GM21529 (cell line): ENCODE data around the gene HCFC1R1.
A peak's percentile ranks its signal among the peaks of the same experiment; 100 is the strongest.

Source experiments
- ATAC-seq: cut with Tn5 transposase; IDR thresholded peaks from one replicate; pipeline ENCODE4 v1.9.1; 2021; ENCODE audit not compliant: unreplicated experiment

HCFC1R1 gene

DNA sequence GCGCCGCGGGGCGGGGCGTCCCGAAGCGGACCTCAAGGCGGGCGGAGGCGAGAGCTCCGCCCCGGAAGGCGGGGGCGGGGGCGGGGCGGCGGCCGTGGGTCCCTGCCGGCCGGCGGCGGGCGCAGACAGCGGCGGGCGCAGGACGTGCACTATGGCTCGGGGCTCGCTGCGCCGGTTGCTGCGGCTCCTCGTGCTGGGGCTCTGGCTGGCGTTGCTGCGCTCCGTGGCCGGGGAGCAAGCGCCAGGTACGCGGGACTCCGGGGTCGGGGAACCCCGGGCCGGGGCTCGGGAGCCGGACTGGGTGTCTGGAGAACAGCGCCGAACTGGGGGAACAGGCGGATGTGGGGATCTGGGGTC is 3.5 kb downstream of the HCFC1R1 start, which contains the start of gene TNFRSF12A:
TNFRSF12A (plus strand) TSS at position 122 of the 357 bp plus-strand sequence; CDS start at position 152, 30 bp downstream.
- no peak for ATAC-seq

DNA sequence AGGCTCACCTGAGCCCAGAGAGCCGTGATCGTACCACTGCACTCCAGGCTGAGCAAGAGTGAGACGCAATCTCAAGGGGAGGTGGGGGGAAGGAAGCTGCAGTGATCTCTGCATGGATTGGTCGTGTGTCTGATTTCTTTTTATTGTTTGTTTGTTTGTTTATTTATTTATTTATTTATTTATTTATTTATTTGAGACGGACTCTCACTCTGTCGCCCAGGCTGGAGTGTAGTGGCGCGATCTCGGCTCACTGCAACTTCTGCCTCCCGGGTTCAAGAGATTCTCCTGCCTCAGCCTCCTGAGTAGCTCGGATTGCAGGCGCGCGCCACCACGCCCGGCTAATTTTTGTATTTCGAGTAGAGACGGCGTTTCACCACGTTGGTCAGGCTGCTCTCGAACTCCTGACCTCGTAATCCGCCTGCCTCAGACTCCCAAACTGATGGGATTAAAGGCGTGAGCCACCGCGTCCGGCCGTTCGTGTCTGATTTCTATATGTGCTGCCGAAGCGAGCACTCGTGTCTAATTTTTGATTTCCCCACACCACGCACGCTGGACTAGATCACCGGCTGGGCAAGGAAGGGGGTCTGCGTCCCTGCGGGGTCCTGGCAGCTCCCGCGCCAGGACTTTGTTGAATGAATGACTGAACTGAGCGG is 4.0 kb downstream of the HCFC1R1 start:
- ATAC-seq, result no peak

DNA sequence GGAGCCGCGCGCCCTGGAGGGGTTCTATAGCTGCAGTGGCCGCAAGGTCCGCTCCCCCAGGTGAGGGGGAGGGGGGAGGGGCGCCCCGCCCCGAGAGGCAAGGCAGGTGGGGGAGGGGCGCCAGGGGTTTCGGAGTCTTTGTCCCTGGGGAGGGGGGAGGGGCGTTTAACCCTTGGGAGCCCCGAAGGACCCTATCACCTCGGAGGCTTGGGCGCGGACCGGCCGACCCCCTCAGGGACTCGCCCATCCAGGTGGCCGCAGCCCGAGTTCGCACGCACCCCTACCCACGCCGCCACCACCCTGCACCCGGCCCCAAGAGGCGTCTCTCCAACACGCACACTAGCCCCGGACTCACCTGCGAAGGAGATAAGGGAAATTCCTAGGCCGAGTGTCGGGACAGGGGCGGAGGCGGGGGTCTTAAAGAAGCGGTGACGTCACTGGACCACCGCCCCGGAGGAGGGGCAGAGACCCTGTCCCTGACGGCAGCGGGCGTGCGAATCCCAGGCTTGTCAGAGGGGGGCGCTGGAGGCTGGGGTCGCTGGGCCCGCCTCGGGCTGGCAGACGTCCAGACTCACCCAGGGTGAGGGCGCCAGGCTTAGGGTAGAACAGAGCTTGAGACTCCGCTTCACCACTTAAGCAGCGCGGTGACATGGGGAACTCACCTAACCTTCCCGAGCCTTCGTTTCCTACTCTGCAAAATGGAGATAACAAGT is 5.8 kb downstream of the HCFC1R1 start, which contains the start of gene CLDN6:
CLDN6 (minus strand) TSS at position 390 of the 713 bp plus-strand sequence. CDS start 2,162 bp downstream, outside the sequence.
- no peak for ATAC-seq

DNA sequence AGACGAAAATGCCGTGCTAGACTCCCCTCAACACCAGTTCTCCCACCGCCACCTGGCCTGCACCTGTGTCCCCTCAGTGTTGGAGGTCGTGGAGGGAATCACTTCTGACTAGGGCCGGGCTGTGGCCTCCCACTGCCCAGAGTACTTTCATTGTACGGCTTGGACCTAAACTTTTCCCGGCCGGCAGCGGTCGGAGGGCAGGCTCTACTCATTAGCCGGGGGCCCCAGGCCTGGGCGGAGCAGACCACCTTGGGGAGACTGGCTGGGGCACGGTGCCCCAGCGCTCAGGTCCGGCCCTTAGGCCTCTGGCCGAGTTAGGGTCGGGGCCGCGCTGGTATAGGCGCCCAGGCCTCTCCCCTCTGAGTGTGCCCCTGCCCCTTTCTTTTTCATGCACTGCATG is 6.4 kb downstream of the HCFC1R1 start:
- no peak for ATAC-seq

- no peak for ATAC-seq
These were observed 7.7 kb downstream of the HCFC1R1 start for GRCh38 chr16:3015865-3016521.

DNA sequence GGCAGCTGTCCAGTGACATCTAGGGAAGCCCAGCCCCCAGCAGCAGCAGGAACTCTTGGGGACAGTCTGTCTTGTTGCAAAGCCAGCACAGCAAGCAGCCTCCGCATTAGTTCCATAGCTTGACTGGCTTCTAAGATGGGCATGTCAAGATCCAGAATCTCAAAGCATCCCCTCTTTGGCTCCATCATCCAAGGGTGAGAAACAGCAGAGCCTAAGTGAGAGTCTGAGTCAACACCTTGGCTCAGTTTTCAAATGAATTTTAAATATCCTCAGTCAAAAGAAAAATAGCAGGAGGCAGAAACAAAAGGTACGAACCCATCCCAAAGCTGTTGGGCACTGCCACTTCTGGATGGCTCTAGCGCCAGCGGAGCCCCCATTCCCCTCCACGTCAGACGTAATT is 8.8 kb downstream of the HCFC1R1 start:
- ATAC-seq, result no peak

DNA sequence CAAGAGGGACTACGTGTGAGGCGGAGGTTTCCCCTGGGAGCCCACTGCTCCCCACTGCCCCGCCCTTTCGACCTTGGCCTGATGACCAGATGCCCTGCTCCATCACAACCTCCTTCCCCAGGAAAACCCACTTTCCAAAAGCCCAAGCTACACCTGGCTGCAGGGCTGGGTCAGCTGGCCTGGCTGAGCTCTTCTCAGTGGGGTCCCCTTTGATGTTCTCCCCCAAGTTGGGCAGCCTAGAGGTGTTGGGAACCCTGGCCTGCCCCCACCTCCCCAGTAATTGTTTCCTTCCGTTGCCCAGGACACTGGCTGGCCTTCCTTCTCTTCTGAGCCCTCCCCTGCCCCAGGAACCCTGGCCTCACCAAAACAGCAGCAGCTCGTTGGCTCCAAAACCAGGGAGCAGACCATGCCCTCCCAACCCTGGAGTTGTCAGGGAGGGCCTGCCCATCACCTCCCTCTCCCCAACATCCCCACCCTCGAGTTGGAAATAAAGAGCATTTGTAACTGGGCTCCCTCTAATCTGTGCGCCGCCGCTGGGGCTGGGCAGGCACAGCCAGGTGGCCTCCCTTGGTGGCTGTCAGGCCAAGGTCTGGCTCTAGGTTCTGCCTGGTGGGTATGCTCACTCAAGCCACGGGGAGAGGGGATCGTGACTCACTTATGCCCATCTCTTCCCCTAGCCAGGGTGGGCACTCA is 9.6 kb downstream of the HCFC1R1 start:
- no peak for ATAC-seq

- ATAC-seq, result no peak
These were observed 10.2 kb downstream of the HCFC1R1 start for GRCh38 chr16:3013491-3013951.

GRCh38 chr16:3012828-3013420 is 10.8 kb downstream of the HCFC1R1 start, which contains the start of gene CLDN9:
TSS of gene CLDN9 (plus strand) at chr16:3012923. CDS start at chr16:3013363, 440 bp downstream.
- ATAC-seq, result no peak

DNA sequence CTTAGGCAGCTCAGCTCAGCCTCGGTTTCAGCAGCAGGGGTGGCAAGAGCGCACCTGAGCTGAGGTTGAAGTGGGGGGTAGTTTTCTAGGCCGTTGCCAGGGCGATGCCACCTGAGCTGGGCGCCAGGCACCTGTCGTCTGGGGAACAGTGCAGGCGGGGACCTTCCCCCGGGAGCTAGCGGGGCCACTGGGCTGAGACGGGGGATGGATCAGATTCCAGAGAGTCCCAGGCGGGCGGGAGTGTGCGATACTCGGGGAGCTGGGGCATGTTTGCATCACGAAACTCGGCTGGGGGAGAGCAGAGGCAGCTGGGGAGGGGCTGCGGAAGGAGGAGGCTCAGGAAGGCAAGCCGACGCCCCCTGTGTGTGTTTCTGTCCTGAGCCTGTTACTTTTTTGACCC is 11.5 kb downstream of the HCFC1R1 start:
- ATAC-seq, result no peak

DNA sequence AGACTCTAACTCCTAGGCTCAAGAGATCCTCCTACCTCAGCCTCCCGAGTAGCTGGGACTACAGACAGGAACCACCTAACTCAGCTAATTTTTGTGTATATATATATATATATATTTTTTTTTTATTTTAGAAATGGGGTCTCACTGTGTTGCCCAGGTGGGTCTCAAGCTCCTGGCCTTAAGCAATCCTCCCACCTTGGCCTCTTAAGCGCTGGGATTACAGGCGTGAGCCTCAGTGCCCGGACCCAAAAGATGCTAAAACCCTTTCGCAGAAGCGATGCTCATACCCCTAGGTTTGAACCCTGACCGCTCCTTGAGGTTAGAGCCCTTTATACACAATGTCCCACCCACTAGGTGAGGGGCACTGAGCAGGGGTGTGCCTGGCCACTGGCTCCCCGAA is 13.2 kb downstream of the HCFC1R1 start:
- no peak for ATAC-seq

GRCh38 chr16:3009568-3010390 is 14.0 kb downstream of the HCFC1R1 start:
- no peak for ATAC-seq

GRCh38 chr16:3008690-3009037 is 15.1 kb downstream of the HCFC1R1 start:
- no peak for ATAC-seq

DNA sequence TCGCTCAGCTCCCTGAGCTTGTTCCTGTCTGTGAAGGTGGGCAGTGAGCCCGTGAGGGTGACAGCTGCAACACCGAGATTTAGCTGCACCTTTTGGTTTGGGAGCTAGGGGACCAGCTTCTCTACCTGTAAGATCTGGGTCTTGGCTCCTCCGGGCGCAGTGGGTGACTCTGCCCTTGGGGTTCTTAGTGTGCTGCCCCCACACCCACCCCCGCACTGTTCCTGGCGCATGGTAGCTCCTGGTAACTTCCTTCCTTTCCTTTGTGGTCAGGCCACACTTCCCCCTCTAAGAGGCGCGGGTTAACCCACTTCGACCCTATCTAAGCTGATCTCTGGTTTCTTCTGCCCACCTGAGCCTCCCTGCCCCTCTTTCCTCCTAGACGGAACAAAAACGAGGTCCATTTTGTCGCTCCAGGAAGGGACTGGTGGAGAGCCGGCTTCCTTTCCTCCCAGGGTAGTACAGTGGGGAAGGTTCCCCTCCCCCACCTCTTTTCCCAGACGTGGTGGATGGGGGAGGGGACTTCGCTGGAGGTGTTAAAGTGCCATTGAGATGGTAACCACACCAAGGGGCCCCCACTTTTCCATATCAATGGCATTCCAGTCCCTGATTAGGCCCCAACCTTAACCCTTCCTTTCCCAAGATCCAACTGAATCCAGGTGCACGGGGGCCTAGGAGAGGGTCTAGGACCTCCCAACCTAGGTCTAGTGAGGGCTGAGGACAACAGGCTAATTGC is 15.6 kb downstream of the HCFC1R1 start:
- ATAC-seq, result no peak

DNA sequence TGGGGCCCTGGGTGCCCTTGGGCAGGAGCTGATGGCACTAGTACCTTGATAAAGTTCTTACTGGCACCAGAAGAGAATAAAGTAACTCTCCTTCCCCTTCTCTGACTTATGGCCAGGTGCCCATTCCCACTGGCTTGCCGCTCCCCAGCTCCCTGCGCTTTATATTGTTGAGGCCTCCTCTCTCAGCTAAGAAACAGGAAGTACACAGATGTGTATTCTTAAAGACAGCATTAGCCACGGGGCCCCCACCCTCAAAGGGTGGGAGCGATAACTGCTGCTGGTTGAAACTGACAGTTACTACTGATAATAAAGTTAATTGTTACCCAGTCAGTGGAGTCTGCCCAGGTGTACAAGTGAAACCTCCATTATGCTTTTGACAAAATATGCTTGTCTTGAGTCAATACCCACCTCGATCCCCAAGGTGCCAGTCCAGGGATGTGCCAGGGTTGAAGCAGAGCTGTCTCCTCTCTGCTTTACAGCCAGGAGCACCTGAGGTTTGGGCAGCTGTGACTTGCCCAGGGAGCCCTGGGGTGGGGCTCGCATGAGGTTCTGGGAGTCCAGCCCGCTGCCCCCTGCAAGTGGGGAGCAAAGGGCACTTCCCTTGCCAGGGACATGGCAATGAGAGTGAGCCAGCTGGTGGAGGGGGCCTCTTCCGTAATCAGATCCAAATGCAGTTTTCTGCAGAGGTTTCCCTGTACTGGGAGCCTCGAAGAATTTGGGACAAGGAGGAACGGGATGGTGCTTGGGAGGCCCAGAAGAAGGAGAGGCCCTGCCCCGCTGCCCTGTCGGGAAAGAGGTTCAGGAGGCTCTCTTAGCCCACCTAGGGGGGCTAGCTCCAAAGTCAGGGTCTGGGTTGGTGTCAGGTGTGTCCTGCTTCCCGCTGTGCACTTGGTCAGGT is 16.4 kb downstream of the HCFC1R1 start:
- no peak for ATAC-seq

GRCh38 chr16:3004781-3005284 is 18.9 kb downstream of the HCFC1R1 start:
- no peak for ATAC-seq

DNA sequence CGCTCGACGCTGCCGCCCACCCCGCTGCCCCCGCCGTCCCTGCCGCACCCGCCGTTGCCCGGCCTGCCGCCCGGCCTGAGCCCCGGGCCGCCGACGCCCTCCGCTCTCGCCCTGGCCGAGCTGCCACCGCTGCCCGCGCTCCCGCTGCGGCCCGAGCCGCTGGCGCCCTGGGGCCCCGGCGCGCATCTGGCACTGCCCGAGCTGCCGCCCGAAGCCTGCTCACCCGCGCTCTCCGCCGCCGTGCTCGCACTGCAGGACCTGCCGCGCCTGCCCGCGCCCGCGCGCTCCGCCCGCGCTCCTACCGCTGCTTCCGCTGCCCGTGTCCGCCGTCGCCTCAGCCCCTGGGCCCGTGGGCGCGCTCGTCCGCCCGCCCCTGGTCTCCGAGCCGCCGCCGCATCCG is 19.4 kb downstream of the HCFC1R1 start:
- ATAC-seq, result peak; percentile 20

DNA sequence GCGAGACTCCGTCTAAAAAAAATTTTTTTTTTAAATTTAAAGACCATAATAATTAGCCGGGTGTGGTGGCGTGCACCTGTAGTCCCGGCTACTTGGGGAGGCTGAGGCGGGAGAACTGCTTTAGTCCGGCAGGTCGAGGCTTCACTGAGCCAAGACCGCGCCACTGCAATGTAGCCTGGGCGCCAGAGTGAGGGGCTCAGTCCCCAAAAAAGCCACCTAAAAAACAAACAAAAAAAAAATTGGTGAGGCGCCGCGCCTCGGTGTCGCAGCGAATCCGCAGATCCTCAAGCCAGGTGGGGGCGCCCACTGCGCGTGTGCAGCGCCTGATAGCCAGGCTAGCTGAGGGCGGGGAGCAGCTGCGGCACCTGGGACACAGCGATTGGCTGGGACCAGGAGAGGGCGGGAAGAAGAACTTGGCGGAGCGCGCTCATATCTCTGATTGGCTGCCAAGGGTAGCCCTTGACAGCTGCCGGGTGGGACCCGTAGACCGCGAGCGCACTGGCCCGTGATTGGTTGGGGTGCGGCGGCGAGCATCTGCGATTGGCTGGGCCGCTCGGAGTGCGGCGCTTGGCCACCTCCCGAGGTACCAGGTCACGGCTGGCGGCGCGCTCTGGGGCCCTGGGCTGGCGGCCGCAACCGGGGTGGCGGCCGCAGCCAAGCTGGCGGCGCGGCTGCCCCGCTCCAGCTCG is 20.0 kb downstream of the HCFC1R1 start:
- peak; percentile 94 for ATAC-seq
